ENCODE results near the gene PANK3.

Gene PANK3

DNA sequence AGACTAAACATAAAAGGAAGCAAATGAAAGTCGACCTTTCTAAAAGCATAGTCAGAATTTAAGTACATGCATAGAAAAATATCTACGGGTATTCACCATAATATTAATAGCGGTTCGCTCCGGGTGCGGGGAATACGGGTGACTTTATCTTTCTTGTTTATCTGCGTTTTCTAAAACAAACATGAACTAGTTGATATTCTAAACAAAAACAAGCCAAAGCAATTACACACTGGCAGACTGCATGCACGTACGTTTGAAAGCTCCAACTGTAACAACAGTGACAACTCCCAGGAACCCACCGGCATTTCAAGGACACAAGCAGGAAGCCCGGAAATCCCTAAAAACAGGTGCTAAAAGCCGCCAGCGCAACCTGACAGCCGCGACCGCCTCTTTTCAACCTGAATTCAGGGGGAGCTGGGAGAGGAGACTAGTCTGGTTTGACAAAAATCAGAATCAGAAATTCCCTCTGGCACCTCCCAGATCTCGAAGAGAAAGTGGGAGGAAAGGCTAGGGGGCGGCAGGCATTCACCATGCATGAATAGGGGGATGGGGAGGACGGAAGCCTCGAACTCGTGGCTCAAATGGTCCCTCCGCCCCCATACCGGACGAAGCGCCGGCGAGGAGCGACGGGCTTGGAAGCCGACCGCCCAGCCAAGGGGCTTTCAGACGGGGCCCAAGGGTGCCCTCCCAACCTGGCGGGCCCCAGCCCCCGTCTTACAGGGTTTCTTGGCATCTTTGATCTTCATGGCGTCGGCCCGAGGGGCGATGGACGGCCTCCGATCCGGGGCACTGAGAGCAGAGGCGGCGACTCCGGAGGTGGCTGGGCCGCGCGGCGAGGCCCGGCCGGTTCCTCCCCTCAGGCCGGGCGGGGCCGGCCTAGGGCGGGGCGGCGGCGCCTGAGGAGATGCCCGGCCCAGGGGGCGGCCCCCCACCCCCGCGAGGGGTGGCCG lies at the start of gene PANK3:
PANK3 (minus strand) TSS at position 831 of the 950 bp plus-strand sequence; CDS start at position 746, 85 bp downstream.
- DNase-seq (ENCODE audit: low read depth in 3 of 3, low spot score in 1 of 3), result no peak

- no peak for DNase-seq (ENCODE audit: low read depth in 3 of 3, low spot score in 1 of 3)
Measured at GRCh38 chr5:168624850-168625364, 45.7 kb upstream of the PANK3 start.

DNA sequence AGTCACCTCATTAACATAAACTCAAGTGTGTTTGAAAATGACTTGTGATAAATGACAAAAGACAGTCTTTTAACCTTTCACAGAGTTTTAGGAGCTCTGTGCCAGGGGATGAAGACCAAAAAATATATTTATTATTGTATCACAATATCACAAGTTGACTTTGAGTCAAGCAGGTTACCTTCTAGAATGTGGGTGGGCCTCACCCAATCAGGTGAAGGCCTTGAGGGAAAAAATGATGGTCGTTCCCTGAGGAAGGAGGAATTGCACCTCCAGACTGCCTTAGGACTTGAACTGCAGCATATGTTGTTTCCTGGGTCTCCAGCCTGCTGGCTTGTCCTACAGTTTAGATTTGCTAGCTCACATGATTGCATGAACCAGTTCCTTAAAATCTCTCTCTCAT lies 41.6 kb upstream of the PANK3 start:
- DNase-seq (ENCODE audit: low read depth in 3 of 3, low spot score in 1 of 3), result no peak

DNA sequence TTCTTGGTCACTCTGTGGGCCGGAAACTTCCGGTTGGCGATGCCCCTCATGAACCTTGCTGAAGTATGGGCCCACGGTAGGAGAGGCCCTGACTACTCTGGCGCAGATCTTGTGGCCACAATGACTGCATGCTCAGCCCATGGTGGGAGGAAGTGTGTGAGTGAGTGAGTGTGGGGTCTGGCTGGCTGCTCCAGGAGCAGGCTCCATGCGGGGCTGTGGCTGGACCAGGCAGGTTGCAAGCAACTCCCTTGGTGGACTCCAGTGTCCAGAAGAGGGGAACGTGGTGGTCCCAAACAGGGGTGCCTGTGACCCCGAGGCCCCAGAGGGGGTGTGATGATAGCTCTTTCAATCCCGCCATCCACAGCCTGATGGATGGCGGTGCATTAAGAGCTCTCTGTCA lies 35.5 kb upstream of the PANK3 start:
- no peak for DNase-seq (ENCODE audit: low read depth in 3 of 3, low spot score in 1 of 3)

- DNase-seq (ENCODE audit: low read depth in 3 of 3, low spot score in 1 of 3), result no peak
Measured at GRCh38 chr5:168613996-168614395, 34.8 kb upstream of the PANK3 start.

DNA sequence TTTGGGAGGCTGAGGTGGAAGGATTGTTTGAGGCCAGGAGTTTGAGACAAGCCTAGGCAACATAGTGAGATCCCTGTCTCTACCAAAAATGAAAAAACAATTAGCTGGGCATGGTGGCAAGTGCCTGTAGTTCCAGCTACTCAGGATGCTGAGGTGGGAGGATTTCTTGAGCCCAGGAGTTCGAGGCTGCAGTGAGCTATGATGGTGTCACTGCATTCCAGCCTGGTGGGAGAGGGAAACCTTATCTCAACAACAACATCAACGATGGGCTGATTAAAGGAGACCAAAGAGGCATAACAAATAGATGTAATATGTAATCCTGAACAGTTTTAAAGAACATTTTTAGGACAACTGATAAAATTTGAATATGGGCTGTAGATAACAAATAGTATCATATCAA lies 34.2 kb upstream of the PANK3 start:
- no peak for DNase-seq (ENCODE audit: low read depth in 3 of 3, low spot score in 1 of 3)

GRCh38 chr5:168612996-168613395 lies 33.8 kb upstream of the PANK3 start:
- no peak for DNase-seq (ENCODE audit: low read depth in 3 of 3, low spot score in 1 of 3)

GRCh38 chr5:168612123-168612522 lies 33.0 kb upstream of the PANK3 start:
- no peak for DNase-seq (ENCODE audit: low read depth in 3 of 3, low spot score in 1 of 3)

DNA sequence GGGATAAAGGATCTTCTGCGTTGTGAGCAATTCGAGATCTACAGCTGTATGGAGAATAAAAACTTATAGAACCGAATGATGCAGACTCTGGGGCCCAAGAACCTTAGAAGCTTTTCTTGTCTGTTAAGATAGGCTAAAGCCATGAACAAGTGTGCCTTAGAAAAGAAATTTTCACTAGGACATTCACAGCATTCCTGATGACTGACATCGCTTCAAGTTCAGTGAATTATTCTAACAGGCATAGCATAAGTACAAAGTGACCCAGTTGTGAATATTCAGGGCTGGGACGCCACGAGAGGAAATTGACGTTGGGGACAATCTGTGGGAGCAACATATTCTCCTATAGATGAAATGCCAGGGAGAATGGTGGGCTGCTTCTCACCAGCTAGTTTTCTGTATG lies 32.0 kb upstream of the PANK3 start:
- no peak for DNase-seq (ENCODE audit: low read depth in 3 of 3, low spot score in 1 of 3)

- DNase-seq (ENCODE audit: low read depth in 3 of 3, low spot score in 1 of 3), result no peak
Measured at GRCh38 chr5:168609806-168610482, 30.8 kb upstream of the PANK3 start.

DNA sequence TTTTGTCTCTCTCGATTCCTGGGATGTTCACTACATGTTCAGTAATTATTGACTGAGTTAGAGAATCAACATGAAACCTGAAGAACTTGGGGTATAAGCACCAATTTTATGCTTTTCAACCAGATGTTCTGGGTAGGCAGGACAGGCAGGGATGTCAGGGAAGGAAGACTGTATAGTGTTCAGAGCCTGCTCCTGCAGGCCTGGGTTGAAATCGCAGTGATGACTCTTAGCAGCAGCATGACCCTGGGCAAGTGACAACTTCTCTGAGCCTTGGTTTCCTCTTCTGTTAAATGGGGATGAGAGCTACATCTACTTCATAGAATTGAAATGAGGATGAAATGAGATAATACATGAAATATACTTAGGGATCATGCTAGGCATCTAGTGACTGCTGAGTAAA lies 29.7 kb upstream of the PANK3 start:
- DNase-seq (ENCODE audit: low read depth in 3 of 3, low spot score in 1 of 3), result no peak

- no peak for DNase-seq (ENCODE audit: low read depth in 3 of 3, low spot score in 1 of 3)
Measured at GRCh38 chr5:168608386-168608785, 29.2 kb upstream of the PANK3 start.

DNA sequence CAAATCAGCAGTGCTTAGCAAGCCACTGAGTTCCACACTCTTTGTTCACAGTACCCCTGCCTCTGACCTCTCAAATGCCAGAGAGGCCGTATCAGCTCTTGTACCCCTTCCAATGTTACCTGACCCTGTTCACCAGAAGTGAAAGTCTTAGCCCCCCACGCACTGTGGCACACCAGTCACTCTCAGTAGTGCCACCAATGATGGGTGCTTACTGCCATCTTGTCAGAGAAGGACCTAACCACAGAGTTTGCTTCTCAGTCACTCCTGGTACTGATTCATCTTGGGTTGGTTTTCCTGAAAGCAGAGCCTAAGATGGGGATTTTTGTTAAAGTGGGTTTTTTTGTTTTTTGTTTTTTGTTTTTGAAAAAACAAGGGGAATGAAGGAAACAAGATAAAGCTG lies 28.8 kb upstream of the PANK3 start:
- DNase-seq (ENCODE audit: low read depth in 3 of 3, low spot score in 1 of 3), result no peak

- DNase-seq (ENCODE audit: low read depth in 3 of 3, low spot score in 1 of 3), result no peak
Measured at GRCh38 chr5:168606562-168606961, 27.4 kb upstream of the PANK3 start.

DNA sequence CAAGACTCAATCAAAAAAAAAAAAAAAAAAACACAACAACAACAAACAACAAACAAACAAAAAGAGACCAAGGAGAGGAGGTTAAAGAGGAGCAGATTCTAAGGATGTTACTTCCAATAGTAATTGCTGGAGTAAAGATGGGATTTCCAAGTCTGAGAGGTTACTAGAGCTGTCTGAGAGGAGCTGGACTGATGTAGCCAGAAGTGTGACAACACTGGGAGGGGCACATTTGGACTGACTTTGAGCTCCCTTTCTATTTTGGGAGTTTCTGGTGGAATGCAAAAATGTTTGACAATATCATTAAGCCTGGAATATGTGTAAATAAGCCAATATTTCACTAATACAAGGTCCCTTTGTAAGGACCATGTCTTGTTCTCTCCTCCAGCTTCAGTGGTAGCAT lies 25.3 kb upstream of the PANK3 start:
- no peak for DNase-seq (ENCODE audit: low read depth in 3 of 3, low spot score in 1 of 3)

DNA sequence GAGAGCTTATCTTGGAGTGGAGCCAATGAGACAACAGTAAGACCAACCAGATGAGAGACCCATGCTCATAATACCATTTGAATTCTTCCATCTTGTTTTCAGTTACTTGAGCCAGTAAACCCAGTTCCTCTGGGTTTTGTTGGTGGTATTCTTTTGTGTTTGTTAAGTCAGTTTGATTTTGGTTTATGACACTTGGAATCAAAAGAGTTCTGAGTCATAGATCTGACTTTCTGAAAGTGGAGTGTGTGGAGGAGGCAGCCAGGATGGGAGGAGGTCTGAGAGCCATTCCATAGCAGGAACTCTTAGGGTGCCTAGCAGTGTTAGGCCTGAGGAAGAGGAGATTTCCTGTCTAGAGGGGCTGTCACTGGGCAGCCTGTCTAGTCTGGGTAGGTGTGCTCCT lies 24.6 kb upstream of the PANK3 start:
- no peak for DNase-seq (ENCODE audit: low read depth in 3 of 3, low spot score in 1 of 3)

DNA sequence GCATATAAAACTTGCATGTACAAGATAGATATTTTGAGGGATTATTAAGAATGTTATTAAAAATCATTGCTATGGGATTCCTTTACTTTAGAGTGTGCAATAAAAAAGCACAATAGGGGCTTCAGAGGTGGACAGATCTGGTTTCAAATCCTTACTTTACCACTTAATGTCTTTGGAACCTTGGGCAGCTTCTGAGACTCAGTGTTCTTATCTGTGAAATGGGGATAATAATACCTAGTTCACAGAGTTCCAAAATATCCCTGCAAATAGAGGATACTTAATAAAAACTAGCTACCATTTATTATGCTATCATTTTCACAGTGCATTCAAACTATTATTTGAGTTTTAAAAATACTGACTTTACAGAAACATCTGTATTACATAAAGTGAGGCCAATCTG lies 23.3 kb upstream of the PANK3 start:
- no peak for DNase-seq (ENCODE audit: low read depth in 3 of 3, low spot score in 1 of 3)

DNA sequence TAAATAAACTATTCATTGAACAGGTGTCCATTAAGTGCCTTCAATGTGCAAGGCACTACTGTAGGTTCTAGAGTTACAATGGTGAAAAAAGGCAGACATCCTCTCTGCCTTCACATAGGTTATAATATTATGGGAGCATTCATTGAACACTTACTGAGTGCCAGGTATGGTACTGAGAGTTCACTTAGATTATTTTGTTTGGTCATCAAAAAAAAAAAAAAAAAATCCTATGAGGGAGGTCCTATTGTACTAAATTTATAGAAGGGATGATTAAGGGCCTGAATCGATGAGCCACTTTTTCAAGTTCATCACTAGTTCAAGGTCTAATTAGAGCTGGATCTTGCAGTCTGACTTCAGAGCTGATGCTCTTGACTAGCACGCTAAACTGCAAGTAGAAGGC lies 22.8 kb upstream of the PANK3 start:
- DNase-seq (ENCODE audit: low read depth in 3 of 3, low spot score in 1 of 3), result no peak

DNA sequence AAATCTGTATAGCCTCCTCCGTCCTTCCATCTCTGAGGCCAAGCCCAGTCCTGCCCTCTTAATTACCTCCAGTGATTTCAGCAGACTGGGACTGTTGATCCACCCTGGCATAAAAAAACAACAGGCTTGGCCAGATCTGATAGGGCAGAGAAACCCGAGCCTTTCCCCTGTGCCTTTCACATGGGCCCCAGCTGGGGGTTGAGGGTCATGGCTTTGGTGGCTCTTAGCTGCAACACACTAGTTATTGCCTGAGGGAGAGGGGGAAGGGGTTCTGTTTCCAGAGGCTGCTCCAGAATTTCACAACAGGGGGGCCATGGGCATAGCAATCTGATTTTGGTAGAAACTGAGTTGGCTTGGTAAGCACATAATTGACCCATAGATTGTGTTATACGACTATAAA lies 21.2 kb upstream of the PANK3 start:
- DNase-seq (ENCODE audit: low read depth in 3 of 3, low spot score in 1 of 3), result no peak

- DNase-seq (ENCODE audit: low read depth in 3 of 3, low spot score in 1 of 3), result no peak
Measured at GRCh38 chr5:168599826-168600225, 20.7 kb upstream of the PANK3 start.

GRCh38 chr5:168598639-168599038 lies 19.5 kb upstream of the PANK3 start:
- no peak for DNase-seq (ENCODE audit: low read depth in 3 of 3, low spot score in 1 of 3)

GRCh38 chr5:168596927-168597326 lies 17.8 kb upstream of the PANK3 start:
- no peak for DNase-seq (ENCODE audit: low read depth in 3 of 3, low spot score in 1 of 3)

All from stimulated activated CD4-positive, alpha-beta T cell treated with anti-CD3 and anti-CD28 coated beads, TNF-alpha, amount 100 ng/mL, for 1 hour (primary cell).